GM12891 (cell line): Measurements from ENCODE around the gene TENM4.

Experiments
- POLR2A ChIP-seq: IDR thresholded peaks from 2 replicates; pipeline ENCODE4 v1.6.1; 2011; ENCODE audit warnings: low read depth, low read length, control low read depth
- POLR2AphosphoS5 ChIP-seq: IDR thresholded peaks from 2 replicates; pipeline ENCODE4 v1.6.1; 2011; ENCODE audit warnings: low read depth, low read length, control low read depth
- POU2F2 ChIP-seq: IDR thresholded peaks from 2 replicates; pipeline ENCODE4 v1.6.1; 2011; ENCODE audit warnings: low read depth, mild to moderate bottlenecking, control low read depth, low read length, moderate library complexity
- TAF1 ChIP-seq: IDR thresholded peaks from 2 replicates; pipeline ENCODE4 v1.6.1; 2011; ENCODE audit warnings: low read depth, low read length, control low read depth

- TF ChIP-seq POLR2A: no peak
- no peak for TF ChIP-seq POLR2AphosphoS5
- TF ChIP-seq TAF1: no peak
- TF ChIP-seq POU2F2: no peak
Measured at GRCh38 chr11:79363256-79363655, 77.6 kb downstream of the TENM4 start.
